Measurements from ENCODE around the gene ADSS1.
A peak's percentile ranks its signal among the peaks of the same experiment; 100 is the strongest.

ADSS1 gene

DNA sequence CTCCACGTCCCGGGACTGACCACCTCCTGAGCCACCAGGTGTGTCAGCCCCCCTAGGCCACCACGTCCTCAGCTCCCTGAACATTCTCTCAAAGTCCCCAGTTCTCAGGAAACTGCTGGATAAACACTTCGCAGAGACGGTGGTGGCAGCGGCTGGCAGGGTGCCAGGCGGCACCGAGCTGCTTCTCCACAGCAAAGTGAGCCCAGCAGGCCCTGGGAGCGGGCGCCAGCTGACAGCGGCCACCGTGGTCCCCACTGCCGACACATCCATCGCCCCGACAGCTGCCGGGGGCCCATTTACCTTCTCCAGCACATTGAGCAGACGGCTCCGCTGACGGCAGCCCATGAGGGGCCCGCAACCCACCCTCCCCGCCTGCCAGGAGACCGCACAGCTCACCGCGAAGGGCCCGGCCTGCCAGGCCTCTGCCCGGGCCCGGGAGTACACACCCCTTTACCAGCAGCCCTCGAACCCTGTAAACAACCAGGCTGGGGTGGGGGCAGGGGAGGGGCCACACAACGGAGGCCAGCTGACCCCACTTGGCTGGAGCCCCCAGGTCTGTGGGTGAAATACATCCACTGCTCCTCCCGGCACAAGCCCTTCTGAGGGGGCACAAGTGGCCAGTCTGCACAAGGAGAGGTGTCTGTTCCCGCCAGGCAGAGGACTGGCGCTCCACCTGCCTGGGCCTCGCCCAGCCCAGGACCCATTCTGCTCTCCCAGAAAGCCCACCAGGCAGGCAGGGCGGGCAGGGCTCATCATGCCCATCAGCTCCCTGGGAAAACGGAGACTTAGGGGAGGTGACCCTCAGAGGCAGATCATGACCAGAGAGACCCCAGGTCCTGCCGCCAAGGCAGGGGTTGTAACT is 61.0 kb downstream of the ADSS1 start:
- DNase-seq, result no peak

DNA sequence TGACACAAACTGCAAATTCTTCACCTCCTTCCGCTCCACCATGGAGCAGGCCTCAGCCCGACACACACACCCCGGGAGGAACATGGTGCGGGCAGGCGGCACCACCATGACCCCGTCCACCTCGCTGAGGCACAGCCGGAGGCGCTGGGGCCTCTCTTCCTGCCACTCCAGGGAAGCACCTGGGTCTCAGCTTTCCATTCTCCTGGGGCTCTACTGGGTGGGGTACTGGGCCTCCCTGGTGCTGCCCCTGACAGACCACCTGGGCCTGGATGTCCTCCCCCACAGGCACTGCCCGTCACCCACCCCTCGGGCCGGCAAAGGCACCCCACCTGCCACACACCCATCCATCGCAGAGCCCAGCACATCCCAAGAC is 61.7 kb downstream of the ADSS1 start:
- DNase-seq, result no peak

DNA sequence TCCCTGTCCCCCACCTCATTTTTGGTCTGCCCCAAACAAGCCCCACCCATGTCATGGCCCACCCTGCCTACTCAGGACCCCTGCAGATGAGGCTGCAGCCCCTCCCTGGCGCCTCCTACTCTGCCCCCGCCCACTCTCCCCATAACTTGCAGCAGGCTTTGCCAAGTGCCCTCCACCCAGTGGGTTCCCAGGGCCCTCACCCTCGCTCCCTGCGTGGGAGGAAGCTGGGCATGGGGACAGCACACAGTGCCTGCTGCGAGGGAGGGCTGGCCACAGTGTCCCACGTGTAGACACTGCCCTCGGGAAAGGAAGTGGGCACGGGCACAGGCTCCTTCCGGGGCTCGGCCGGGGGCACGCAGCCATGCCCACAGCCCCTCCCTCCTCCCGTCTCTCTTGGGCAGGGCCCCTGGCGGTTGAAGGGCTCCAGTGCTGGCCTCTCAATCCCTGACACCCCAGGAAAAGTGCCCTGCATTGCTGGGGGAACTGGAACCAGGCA is 62.1 kb downstream of the ADSS1 start:
- no peak for DNase-seq

DNA sequence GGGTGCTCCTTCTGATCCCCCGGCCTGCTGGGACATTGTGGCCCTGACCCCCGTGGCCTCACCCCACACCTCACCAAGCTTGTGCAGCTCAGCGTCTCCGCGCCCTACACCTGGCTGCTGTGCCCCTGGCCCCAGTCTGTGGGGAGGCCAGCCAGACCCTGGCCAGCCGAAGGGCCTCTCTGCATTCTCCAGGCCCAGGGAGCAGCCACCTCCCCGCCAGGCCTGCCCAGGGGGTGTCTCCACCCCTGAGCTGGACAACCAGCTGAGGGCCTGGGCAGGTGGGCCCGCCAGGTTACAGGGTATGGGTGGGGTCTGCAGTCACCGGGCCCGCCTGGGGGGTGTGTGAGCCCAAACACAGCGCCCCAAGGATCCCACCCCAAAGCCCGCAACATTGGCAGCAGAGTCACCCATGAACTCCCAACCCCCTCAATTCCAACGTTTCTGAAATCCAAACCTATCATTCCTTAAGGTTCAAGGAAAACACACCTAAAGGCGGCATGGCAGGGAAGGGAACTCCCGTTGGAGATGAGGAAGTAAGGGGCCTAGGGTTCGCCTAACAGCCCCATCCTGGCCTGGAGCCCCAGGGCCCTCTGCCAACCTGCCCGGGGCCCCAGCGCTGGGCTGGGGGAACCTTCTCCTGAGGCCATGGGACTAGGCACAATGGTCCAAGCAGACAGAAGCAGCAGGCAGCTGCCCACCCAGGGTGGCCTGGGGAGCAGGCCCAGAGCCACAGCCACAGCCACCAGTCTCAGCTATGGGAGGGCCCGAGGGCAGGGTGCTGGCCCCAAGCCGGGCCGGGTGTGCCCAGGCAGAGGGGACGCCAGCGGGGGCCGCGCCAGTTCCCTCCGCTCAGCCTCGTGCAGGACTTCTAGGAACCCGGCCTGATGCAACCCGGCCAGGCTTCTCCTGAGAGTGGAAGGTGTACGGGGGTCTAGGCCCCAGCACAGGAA is 63.0 kb downstream of the ADSS1 start:
- no peak for DNase-seq

DNA sequence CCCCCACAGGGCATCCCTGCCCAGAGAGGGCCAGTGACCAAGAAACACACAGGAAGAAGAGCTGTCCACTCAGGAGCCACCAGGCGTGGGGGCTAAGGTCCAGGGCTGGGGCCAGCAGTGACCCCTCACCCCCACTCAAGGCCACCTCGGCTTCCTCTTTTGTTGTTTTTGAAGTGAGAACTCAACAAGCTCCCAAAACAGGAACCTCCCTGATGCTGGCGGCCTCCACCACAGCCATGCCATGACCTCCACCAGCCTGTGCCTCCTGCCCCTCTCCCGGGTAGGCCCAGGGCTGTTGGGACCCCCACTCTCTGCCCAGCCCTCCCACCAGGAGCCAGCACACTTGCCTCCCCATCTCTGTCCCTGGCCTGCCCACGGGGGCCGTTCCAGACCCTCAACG is 63.7 kb downstream of the ADSS1 start:
- no peak for DNase-seq

DNA sequence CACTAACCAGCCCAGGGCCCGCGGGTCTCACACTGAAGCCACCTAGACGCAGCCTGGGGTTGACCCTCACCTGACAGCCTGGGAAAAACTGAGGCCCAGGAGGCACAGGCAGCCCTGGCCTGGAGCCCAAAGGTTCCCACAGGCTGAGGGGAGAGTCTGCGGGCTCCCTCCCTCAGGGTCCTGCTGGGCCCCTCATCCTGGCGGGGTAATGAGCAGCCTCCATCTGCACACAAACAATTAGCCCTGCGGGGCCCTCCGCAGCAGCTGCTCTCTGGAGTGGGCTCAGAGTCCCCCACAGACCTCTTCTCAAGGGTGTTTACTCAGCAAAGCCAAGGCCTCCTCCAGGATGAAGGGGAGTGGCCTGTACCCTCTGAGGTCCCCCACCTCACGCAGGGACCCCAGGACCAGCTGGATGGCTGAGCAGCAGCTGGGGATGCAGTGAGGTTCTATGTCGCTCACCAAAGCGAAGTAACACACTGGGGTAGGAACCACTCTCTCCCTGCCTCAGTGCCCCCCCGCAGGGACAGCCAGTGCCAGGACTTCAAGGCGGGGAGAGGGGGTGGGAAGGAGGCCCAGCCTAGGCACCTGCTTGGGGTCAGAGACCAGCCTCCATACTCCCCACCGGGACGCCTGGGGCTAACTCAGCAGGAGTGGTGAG is 64.3 kb downstream of the ADSS1 start:
- no peak for DNase-seq

DNA sequence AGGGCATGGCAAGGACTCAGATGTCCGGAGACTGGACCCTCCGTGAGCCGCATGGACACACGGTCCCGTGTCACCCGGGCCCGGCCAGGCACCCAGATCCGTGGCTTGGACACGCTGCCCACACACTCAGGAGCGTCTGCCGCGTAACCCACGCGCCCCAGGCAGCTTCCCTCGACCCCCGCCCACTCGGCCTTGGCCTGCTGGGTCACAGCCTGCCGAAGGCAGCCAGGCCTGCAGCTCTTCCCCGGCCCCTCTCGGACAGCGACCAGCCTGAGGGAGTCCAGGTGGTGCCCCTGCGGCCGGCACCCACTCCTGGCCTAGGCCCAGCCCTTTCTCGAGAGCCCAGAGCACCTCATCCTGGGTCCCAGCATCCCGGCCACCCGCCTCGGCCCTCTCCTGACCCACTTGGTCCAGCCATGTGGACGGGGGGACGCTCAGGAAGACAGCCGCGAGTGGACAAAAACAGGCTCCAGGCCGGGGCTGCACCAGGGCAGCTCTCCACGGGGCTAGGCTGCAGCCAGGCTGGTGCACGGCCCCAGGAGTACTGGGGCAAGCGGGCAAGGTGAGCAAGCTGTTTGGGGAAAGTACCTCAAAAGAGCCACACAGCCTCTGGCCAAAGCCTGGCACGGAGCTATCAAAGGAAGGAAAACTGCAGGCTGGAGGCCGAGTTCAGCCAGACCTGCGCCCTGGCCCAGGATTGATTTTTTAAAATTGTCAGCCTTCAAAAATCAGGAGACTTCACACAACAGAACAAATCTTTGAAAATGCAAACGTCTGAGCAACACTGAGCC is 65.0 kb downstream of the ADSS1 start:
- no peak for DNase-seq

DNA sequence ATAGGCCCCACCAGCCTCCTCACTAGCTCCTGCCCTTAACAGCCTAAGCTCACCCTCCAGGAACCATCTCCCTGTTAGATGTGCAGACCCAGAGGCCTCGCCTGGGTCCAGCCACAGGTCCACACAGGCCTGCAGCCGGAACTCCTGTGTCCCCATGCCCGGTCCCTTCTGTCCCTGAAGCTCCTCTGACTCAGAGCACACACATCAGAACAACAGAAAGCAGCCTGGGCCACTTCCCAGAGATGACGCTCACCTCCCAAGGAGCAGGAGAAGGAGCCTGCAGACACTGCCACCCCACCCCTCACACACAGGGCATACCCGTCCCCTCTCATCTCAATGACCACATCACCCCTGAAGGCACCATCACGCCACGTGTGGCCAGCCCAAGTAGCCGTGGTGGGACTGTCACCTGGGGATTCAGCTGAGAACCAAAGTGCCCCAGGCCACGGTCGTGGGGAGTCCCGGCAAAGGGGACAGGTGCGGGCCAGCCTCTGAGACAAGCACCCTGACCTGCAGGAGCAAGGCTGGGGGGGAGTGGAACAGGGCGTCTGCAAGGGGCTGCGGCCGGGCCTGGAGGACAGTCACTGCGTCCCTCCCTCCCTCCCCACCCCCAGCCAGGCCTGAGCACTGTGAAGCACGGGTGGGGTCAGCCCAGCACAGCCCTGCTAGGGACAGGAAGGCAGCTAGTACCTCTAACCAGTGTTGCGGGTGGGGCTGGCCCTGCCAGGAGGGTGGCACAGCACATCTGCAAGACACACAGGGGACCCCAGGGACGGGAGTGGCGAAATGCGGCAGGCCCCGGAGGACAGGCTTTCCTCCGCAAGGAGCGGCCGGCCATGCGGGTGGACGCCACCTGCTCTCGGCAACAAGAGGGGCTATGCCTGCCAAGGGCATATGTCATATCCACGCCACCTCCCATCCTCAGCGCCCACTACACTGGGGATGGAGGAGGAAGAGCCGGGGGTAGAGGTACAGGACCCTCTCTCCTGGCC is 66.0 kb downstream of the ADSS1 start:
- no peak for DNase-seq

DNA sequence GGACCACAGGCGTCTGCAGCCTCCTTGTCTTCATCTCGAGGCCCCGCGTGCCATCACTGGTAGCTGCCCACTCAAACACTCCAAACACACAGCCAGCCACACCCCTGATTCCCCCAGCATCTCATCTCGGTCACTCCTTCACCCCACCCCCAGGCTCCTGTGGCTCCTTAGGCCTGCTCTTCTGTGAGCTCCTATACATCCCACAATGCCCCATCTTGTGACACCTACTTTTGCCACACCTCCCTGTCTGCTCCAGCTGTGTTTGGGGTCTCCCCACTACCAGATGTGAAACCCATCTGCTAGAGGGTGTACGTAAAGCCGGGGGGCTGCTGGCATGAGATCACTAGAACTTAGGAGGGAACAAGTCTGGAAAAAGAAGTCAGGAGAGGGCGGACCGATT is 67.4 kb downstream of the ADSS1 start:
- DNase-seq, result no peak

DNA sequence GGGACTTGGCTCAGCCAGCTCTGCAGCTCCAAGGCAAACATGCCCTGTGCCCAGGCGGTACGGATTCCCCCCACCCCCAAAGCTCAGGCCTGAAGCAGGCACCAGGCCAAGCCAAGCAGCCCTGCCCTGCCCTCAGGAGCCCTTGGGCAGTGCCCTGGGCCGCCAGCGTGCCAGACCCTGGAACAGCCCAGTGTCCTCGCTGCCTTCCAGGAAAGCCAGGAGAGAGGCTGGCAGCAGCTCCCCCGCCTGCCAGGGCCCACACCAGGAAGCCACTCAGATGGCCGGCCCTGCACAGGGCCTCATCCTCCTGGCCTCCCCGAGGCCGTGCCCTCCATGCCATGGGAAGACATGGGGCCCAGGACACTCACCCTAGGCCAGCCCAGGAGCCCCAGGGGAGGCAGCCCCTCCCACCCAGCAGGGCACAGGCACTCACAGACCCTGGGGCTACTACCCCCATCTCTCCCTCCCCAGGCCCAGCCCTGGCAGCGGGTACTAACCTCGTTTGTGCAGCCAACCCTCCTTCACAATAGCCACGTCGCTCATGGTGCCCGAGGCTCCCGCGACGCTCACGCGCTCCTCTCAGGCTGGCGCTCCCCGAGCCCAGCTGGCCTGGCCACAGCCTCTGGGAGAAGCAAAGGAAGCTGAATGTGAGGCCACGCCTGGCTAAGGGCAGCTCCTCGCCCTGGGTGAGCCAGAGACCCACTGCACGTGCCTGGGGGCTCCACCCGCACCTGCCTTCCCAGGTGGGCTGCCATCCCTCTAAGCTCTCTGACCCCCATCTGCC is 68.3 kb downstream of the ADSS1 start:
- no peak for DNase-seq

DNA sequence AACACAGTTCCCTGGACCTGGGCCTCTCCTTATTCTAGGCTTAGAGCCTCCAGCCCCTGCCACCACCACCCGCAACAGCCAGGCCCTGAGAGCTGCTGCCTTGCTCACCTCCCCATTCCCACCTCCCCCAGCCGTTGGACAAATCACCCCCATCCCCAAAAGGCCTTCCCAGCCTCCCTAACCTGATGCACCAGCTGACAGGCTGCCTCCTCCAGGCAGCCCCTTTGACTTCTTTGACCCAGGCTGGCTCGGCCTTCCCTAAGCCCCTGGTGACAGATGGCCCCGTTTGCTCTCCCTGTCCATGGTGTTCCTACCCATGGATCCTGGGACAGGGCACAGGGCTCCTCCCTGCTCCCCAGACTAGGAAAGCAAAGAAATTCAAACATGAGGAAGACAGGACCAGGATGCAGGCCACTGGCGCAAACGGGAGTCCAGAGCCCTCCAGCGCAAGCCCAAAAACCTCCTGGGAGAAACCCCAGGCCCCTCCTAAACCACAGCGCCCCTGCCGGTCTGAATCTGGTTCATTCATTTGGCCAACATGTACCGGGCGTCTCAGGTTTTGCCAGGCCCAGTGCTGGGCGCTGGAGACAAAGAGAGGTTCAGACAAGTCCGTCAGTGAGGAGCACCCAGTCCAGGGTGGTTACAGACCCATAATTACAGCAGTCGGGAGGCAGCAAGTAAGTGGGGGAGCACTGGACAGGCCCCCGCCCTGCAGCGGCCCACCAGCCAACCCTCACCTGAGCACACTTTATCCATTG is 69.1 kb downstream of the ADSS1 start:
- no peak for DNase-seq

DNA sequence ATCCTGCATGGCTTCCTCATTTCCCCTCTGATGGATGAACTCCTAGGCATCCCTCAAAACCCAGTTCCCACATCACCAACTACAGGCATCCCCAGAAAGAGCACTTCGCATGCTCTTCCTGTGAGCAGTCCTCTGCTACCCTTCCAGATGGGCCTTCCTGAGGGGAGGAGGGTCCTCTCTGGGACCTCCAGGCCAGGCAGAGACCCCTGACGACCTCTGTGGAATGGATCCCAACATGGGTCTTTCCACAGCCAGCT is 69.6 kb downstream of the ADSS1 start:
- no peak for DNase-seq

DNA sequence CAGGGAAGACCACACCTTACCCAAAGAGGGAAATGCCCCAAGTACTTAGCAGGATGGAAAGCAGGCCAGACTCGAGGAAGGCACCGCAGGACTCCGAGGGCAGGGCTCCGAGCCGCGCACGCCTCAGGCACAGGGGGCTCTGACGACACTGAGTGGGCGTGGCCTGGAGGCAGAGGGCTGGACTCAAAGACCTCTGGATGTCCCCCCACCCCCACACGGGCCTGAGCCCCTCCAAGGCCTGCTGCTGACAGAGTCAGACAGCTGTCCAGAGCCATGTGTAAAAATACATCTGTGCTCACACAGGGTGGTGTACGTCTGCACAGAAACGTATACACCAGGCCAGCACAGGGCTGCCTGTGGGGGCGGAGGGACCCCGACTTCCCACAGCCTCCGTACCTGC is 70.1 kb downstream of the ADSS1 start:
- peak in 2 of 6 experiments; percentile 12 to 39 for DNase-seq

DNA sequence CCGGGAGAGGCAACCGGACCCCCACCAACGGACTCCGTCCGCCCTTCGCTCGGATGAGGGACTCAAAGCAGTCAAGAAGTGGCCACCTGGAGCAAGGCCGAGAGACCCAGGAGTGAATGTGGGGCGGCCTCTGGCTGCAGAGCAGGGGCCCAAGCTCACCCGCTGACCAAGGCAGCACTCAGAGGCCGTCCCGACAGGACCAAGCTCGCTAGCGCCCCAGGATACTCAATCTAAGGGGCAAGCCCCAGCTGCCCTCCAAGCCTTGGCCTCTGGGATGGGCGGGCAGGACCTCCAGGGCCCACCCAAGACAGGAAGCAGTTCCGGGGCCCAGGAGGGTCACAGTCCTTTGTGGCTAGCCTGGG is 70.6 kb downstream of the ADSS1 start:
- DNase-seq, result no peak

DNA sequence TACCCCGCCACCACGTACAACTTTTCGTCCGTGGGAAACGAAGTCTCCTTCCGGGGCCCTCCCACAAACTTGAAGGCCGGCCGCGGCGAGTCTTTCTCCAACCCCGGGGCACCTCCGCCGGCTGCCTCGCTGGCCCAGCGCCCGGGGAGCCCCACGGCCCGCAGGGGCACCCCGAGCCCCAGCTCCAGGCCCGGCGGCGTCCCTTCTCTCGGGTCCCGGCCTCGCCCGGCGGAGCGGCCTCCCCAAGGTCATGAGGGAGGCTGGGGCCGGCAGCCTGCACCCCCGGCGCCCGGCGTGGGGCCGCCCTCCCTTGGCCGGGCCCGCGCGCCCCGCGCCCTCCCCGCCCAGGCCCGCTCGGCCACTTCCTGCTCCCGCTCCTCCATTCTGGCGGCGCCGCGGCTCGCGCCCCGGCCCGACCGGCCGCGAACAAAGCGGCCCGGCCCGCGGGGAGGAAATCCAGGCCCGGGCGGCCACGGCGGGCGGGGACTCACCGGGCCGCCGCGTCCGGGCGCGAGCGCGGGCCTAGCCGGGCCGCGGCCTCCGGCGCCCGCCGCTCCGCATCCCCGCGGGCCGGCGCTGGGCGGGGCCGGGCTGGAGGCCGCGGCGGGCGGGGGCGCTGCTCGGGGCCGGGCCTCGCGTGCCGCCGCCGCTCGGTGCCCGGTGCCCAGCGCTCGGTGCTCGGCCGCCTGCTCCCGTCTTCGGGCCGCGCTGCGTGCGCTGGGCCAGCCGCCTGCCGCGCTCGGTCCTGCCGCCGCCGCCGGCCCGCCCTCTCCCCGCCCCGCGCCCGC is 71.2 kb downstream of the ADSS1 start, which contains the start of gene AKT1:
Gene AKT1 (minus strand): TSS at position 756 of the 788 bp plus-strand sequence. CDS start 3,105 bp downstream, outside the sequence.
- peak in 3 of 6 experiments; percentile 12 to 42 (median 14) for DNase-seq

DNA sequence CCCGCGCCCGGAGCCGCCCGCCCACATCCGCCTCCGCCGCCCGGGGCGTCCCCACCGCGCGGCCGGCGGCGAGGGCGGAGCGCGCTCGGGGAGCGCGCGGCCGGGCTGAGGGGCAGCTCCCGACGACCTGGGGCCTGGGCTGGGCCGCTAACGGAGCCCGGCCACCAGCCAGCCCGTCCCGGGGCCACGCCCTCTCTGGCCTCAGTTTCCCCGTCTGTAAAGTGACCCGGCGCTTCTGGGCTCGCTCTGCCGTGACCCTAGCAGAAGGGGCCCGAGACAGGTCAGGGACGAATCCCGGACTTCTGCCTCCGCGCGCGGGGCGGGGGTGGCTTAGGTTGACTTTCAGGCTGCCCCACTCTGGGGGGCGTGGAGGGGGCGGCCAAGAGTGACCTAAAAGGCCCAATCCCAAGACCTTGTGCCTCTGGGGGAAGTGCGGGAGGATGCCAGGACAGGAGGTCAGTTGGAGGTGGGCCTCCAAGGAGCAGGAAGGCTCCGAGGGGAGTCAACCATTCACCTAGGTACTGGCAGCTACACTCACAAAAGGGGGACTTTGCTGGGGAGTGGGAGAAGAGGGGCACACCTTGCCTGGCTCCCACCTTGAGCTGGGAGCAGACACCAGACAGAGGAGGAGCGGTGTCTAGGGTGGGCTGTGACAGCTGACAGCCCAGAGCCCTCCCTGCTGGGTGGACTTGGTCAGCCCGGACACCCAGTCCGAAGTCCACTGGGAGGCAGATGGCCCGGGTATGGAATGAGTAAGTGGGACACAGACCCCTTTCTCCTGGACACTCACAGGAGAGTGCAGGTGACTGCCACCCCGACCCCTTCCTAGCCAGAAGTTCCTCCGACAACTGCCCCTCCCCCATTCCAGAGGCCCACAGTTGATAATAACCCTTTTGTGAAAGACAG is 72.0 kb downstream of the ADSS1 start:
- peak; percentile 28 to 55 (median 44) for DNase-seq

DNA sequence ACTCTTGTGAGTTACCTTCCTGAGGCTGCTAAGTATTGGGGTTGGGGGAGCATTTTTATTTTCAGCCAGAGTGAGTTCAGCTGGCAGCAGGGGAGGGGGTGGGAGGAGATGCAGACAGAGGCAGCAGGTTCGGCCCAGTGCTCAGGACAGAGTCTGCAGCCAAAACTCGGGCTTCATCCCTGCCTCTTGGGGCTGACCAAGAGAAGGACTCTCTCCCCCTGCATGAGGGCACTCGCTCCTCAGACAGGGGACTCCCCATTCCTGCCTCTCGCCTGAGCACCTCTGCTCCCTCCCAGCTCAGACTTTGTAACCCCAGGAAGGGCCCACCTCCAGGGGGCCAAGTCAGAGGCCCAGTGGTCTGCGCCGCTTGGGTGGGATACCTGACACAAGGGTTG is 72.7 kb downstream of the ADSS1 start:
- no peak for DNase-seq
